ENCODE data around the gene SLC7A5.
"Not testable (repeated sequence)": the region's sequence is repeated elsewhere in the genome, so short reads cannot be mapped to it uniquely, and the experiment has no call there.

Gene SLC7A5

GRCh38 chr16:87869061-87869878, at the start of gene SLC7A5:
Gene SLC7A5 (minus strand): TSS chr16:87869507. CDS start chr16:87869422, 85 bp downstream.
- DNase-seq = peak; percentile 43 to 48

- no peak for DNase-seq
These were observed 49.0 kb upstream of the SLC7A5 start for GRCh38 chr16:87918338-87918737.

GRCh38 chr16:87917503-87917902, 48.2 kb upstream of the SLC7A5 start:
- DNase-seq = no peak

GRCh38 chr16:87914812-87915211, 45.5 kb upstream of the SLC7A5 start:
- DNase-seq = no peak

GRCh38 chr16:87914021-87914725, 44.9 kb upstream of the SLC7A5 start:
- not testable (repeated sequence) for DNase-seq

GRCh38 chr16:87912691-87913090, 43.4 kb upstream of the SLC7A5 start:
- DNase-seq = not testable (repeated sequence)

GRCh38 chr16:87911106-87911763, 41.9 kb upstream of the SLC7A5 start:
- DNase-seq = peak; percentile 83 to 93

GRCh38 chr16:87909203-87909935, 40.1 kb upstream of the SLC7A5 start:
- peak; percentile 36 to 41 for DNase-seq

GRCh38 chr16:87908101-87908500, 38.8 kb upstream of the SLC7A5 start:
- not testable (repeated sequence) for DNase-seq

GRCh38 chr16:87905521-87905920, 36.2 kb upstream of the SLC7A5 start:
- DNase-seq = not testable (repeated sequence)

GRCh38 chr16:87904963-87905362, 35.7 kb upstream of the SLC7A5 start:
- not testable (repeated sequence) for DNase-seq

GRCh38 chr16:87900489-87900888, 31.2 kb upstream of the SLC7A5 start:
- not testable (repeated sequence) for DNase-seq

- DNase-seq = no peak
These were observed 28.5 kb upstream of the SLC7A5 start for GRCh38 chr16:87897521-87898505.

- DNase-seq = not testable (repeated sequence)
These were observed 27.7 kb upstream of the SLC7A5 start for GRCh38 chr16:87896924-87897520.

- not testable (repeated sequence) for DNase-seq
These were observed 27.0 kb upstream of the SLC7A5 start for GRCh38 chr16:87896176-87896890.

- no peak for DNase-seq
These were observed 26.4 kb upstream of the SLC7A5 start for GRCh38 chr16:87895641-87896141.

- DNase-seq = not testable (repeated sequence)
These were observed 24.7 kb upstream of the SLC7A5 start for GRCh38 chr16:87894005-87894404.

- no peak for DNase-seq
These were observed 22.5 kb upstream of the SLC7A5 start for GRCh38 chr16:87891764-87892163.

- not testable (repeated sequence) for DNase-seq
These were observed 20.5 kb upstream of the SLC7A5 start for GRCh38 chr16:87889762-87890161.

- not testable (repeated sequence) for DNase-seq
These were observed 19.0 kb upstream of the SLC7A5 start for GRCh38 chr16:87888346-87888745.
